Mononuclear cell (primary cell): Measurements from ENCODE around the gene EIF2S2. TPM values are rescaled to one million over a fixed set of nuclear protein-coding genes. Genes with fewer than 3 reads are reported as not detected.

Experiments
- H3K27me3 ChIP-seq: 2 replicates; pipeline ENCODE4 v1.6.0; 2011; ENCODE audit warnings: low read length, control low read depth; ENCODE audit not compliant: insufficient read depth
- H3K4me1 ChIP-seq: 2 replicates; pipeline ENCODE4 v1.5.1; 2011; ENCODE audit warnings: mild to moderate bottlenecking, low read length, control low read depth; ENCODE audit not compliant: insufficient read depth
- H3K4me3 ChIP-seq: 2 replicates; pipeline ENCODE4 v1.5.1; 2011; ENCODE audit warnings: mild to moderate bottlenecking, low read length, moderate library complexity
- H3K9me3 ChIP-seq: 2 replicates; pipeline ENCODE4 v1.5.1; 2011; ENCODE audit warnings: low read depth, mild to moderate bottlenecking, control low read depth, low read length
- total RNA-seq: library from RNA; depleted of rRNA; stranded (reverse); fragments of >200 nt; gene quantifications from one replicate; pipeline ENCODE4 v1.2.3, GENCODE V29; 2012

Gene EIF2S2
- total RNA-seq, 1 donor = 30.2 TPM

DNA sequence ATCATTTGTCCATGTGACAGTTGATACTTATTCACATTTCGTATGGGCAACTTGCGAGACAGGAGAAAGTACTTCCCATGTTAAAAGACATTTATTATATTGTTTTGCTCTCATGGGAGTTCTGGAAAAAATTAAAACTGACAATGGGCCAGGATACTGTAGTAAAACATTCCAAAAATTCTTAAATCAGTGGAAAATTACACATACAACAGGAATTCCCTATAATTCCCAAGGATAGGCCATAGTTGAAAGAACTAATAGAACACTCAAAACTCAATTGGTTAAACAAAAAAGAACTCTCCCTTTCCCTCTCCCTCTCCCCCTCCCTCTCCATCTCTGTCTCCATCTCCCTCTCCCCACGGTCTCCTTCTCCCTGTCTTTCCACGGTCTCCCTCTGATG, 19.4 kb upstream of the EIF2S2 start:
- no peaks in the 10 kb centered on the region for H3K27me3 ChIP-seq
- no peaks in the 10 kb centered on the region for H3K4me1 ChIP-seq
- H3K9me3 ChIP-seq = no peaks in the 10 kb centered on the region
- no peak overlapping the region for H3K4me3 ChIP-seq

DNA sequence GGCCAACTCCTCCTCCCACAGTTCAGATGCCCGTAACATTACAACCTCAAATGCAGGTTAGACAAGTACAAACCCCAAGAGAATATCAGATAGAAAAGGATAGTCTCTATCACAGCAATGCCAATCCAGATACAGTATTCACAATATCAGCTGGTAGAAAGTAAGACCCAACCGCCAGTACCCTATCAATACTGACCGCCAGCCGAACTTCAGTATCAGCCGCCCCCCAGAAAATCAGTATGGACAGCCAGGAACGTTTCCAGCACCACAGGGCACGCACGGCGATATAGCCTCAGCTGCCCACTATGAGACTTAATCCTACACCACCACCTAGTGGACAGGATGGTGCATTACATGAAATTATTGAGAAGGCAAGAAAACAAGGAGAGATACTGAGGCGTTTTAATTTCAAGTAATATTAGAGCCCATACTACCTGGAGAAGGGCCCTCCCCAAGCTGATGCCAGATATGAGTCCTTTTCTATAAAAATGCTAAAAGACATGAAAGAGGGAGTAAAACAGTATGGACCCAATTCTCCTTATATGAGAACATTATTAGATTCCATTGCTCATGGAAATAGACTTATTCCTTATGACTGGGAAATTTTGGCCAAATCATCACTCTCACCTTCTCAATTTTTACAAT, 17.6 kb upstream of the EIF2S2 start:
- H3K9me3 ChIP-seq = no peaks in the 10 kb centered on the region
- no peaks in the 10 kb centered on the region for H3K4me1 ChIP-seq
- H3K27me3 ChIP-seq = no peaks in the 10 kb centered on the region
- H3K4me3 ChIP-seq = no peak overlapping the region

DNA sequence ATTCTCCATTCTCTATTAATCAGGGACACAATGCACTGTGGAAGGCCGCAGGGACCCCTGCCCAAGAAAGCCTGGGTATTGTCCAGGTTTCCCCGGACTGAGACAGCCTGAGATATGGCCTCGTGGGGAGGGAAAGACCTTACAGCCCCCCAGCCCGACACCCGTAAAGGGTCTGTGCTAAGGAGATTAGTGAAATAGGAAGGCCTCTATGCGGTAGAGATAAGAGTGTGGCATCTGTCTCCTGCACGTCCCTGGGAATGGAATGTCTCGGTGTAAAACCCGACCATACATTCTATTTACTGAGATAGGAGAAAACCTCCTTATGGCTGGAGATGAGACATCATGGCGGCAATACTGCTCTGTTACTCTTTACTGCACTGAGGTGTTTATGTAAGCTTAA, 15.7 kb upstream of the EIF2S2 start:
- H3K4me1 ChIP-seq = no peaks in the 10 kb centered on the region
- no peaks in the 10 kb centered on the region for H3K27me3 ChIP-seq
- no peak overlapping the region for H3K4me3 ChIP-seq
- H3K9me3 ChIP-seq = no peaks in the 10 kb centered on the region

DNA sequence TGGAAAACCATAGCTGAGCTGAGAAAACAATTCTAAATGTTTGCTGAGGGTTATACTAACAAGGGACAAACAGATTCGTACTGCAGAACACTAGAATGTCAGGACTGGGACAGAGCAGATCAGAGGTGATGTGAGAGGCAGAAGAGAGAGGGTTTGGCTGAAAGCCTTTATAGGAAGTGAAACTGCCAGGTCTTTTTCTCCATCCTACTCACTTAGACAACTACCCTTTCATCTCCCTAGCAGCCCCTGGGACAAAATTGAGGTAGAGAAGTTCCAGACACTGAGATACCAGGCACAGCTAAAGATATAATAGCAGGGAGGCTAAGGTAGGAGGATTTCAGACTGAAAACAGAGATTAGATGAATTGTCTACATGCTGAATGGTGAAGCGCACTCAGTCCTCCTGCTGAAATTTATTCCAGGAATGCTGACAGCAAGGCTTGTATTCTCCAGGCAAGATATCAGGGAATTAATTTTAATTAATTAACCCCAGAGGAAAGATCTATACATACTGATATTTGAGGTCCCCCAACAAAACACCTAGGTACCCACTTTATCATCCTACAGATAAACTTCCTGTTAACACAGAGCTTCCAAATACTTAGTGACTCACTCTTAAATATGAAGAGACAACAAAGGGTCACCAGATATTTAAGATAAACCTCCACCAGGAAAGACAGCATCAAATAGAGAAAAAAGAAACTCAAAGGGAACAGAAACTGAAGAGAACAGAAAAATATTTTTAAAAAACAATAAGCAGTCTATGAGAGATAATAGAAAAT, 12.6 kb upstream of the EIF2S2 start:
- Histone ChIP-seq H3K4me3 (no peak overlapping the region), H3K9me3 (no peaks in the 10 kb centered on the region), H3K27me3 (no peaks in the 10 kb centered on the region), H3K4me1 (no peaks in the 10 kb centered on the region)

DNA sequence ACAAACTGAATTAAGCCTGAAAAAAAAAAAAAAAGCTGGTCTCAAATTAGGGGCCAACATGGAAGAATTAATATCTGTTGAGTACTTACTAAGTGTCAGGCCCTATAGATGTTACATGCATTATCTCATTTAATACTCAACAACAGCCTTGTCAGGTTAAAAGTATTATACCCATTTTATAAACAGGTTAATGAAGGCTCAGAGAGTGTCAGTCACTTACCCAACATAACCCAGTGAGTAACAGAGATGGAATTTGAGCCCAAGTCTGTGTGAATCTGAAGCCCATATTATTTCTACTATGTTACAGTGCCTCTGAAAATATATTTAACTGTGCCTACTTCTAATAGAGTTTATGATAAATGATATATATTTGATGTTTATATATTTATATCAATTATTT, 11.3 kb upstream of the EIF2S2 start:
- Histone ChIP-seq H3K9me3 (no peaks in the 10 kb centered on the region), H3K4me1 (no peaks in the 10 kb centered on the region), H3K4me3 (no peak overlapping the region), H3K27me3 (no peaks in the 10 kb centered on the region)

DNA sequence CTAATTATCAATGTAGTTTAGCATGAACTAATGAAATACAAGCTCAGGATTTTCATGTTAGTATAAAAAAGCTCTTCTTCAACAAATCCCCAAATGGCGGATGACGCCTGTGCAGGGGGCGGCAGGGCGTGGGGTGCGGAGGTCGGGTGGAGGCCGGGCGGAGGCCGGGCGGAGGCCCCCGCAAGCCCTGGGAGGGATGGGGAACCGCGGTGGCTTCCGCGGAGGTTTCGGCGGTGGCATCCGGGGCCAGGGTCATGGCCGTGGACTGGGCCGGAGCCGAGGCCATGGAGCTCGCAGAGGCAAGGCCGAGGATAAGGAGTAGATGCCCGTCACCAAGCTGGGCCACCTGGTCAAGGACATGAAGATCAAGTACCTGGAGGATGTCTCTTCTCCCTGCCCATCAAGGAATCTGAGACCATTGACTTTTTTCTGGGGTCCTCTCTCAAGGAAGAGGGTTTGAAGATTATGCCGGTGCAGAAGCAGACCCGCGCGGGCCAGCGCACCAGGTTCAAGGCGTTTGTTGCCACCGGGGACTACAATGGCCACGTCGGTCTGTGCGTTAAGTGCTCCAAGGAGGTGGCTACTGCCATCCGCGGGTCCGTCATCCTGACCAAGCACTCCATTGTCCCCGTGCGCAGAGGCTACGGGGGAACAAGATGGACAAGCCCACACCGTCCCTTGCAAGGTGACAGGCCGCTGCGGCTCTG, 10.4 kb upstream of the EIF2S2 start:
- H3K4me1 ChIP-seq = no peaks in the 10 kb centered on the region
- no peak overlapping the region for H3K4me3 ChIP-seq
- no peaks in the 10 kb centered on the region for H3K27me3 ChIP-seq
- H3K9me3 ChIP-seq = no peaks in the 10 kb centered on the region

DNA sequence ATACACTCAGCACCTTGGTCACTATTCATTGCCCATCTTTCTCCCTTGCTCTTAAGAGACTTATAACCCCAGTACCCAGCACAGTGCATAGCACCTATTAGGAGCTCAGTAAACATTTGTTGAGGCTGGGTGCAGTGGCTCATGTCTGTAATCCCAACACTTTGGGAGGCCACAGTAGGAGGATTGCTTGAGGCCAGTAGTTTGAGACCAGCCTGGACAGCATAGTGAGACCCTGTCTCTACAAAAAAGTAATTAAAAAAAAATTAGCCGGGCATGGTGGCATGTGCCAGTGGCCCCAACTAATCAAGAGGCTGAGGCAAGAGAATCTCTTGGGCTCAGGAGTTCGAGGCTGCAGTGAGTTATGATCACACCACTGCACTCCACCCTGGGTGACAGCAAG, 8.2 kb upstream of the EIF2S2 start:
- Histone ChIP-seq H3K4me3 (no peak overlapping the region), H3K9me3 (no peaks in the 10 kb centered on the region), H3K27me3 (no peaks in the 10 kb centered on the region), H3K4me1 (no peaks in the 10 kb centered on the region)

DNA sequence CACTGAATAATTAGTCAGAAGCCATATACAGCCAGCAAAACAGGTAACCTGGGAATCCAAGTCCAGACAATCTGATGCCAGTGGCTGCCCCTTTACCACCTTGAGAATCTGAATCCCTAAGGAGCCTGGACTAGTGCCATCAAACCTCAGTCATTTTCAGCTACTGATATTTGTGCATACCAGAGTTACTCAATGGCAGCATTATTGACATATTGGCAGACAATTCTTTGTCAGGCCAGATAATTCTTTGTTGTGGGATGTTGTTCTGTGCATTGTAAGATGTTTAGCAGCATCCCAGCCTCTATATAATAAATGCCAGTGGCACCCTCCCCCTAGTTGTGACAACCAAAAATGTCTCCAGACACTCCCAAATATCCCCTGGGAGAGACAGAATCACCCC, 3.2 kb upstream of the EIF2S2 start:
- Histone ChIP-seq H3K4me1 (peaks cover 18% of the 10 kb centered on the region), H3K27me3 (no peaks in the 10 kb centered on the region), H3K9me3 (no peaks in the 10 kb centered on the region), H3K4me3 (no peak overlapping the region)

DNA sequence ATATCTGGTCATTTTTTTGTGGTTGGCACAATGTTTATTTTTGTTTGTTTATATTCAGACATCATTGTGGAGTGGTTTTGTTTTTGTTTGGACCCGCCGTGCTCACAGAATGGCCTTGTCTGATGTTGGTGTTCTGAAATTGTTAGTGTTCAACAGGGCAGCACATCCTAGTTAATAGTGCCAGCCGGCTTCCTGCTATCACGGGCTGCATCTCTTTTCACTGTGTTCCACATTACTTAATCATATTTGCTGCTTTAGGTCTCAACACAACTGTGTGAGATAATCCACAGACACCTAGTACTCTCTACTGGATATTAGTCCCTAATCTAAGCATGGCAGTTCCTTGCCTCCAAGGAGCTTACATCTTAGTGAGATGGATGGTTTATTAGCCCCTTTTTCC, 2.8 kb upstream of the EIF2S2 start:
- Histone ChIP-seq H3K9me3 (no peaks in the 10 kb centered on the region), H3K4me3 (no peak overlapping the region), H3K4me1 (peaks cover 22% of the 10 kb centered on the region)

DNA sequence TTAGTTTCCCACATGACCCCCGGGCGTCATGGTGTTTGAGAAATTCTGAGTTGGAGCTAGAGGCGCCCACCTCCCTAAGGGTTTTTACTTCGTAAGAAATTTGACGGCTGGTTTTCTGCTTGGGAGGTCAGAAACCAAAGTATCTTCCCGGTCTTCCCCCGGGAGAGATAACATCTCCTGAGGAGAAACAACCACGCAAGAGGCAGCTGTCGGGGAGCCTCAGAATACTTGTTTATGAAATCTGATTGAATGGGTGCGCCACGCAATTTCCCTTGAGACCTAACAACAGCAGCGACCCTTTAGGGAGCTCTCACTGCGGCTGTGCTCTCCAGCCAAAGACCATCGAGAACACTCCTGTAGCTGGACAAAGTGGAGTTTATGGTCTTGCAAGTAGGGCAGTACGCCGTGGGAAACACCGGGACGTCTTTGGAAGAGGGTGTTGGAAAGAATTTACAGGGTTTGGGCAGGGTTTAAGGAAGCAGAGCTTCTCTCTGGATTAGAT, 608 bp upstream of the EIF2S2 start:
- H3K9me3 ChIP-seq = no peaks in the 10 kb centered on the region
- H3K4me3 ChIP-seq = peak overlapping the region; percentile 84
- no peaks in the 10 kb centered on the region for H3K27me3 ChIP-seq
- H3K4me1 ChIP-seq = peaks cover 37% of the 10 kb centered on the region

More for the DNA sequence above, 2.8 kb upstream of the EIF2S2 start:
- H3K27me3 ChIP-seq = no peaks in the 10 kb centered on the region

DNA sequence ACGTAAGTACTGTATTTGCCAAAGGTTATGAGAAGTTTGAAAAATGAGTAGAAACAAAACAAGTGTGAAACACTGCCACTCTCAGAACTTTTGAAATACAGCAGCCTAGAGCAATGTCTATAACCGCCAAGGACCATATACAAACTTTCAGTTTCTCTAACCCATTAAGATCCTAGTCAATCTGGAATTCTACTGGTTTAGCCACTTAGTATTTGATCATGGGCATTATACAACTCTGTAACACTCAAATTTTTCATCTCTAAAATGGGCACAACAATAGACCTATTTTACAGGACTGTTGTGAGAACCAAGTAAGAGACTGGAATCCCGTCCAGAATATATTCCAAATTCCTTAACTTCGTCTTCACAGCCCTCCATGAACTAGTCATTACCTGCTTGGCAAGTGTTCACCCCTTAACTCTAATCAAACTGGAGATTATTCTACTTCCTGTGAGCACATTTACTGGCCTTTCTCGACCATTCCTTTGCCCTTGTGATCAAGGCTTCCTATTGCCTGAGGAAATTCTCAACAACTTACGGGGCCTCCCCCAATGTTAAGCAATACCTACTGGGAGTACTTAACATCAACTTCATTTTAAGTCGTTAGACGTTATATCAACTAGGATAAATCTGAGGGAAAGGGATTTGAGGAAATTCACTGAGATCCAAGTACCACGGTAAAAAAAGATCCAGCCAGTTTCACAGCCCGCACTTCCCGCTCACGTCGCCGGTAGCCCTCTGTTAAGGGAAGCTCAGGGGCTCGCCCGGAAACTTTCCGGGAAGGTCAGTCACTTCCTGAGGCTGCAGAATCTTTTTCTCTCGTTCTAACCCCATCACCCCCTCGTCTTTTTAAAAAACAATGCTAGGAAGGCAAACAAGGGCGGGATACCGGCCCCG, 1.1 kb downstream of the EIF2S2 start:
- H3K4me3 ChIP-seq = peak overlapping the region; percentile 84

DNA sequence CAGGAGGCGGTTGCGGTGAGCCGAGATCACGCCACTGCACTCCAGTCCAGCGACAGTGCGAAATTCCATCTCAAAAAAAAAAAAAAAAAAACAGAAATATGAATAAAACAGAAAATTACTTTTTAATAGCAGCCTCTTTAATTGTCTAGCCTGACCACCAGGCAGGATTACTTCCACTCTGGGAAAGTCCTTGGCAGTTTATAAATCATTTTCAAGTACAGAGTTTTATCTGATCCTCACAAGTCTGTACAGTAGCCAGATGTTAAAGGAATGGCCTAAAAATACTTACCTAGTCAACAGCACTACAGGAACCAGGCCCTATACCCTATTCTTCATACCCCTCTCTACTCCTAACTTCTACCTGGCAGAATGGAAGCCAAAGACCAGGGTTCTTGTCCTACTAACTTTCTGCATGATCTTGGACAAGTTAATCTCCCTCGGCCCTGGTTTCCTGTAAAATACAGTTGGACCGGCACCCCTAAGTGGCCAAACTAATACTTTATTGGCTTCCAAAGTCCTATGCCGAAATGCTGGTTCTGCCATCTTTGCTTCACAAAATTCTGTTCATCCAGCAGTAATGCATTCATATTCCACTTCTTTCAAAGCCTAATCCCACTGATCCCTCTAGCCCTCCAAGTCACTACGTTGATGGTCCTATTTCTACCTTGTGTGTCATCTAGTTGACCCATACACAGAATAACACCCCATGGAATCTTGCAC, 1.9 kb downstream of the EIF2S2 start:
- Histone ChIP-seq H3K4me3 (no peak overlapping the region), H3K4me1 (peaks cover 53% of the 10 kb centered on the region), H3K9me3 (no peaks in the 10 kb centered on the region)

More for the DNA sequence above, 1.1 kb downstream of the EIF2S2 start:
- Histone ChIP-seq H3K9me3 (no peaks in the 10 kb centered on the region), H3K4me1 (peaks cover 48% of the 10 kb centered on the region), H3K27me3 (no peaks in the 10 kb centered on the region)

DNA sequence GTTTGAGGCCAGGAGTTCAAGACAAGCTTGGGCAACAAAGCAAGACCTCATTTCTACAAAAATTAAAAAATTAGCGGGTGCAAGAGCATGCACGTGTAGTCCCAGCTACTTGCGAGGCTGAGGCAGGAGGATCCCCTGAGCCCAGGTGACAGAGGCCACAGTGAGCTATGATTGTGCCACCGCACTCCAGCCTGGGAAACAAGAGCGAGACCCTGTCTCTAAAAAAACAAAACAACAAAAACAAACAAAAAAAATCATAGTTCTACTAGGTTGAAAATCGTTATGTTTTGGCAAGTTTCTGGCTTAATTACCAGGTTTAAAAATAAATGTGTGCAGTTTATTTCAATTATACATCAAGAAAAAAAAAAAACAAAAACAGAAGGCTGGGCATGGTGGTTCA, 2.6 kb downstream of the EIF2S2 start:
- H3K9me3 ChIP-seq = no peaks in the 10 kb centered on the region
- H3K4me3 ChIP-seq = no peak overlapping the region
- peaks cover 57% of the 10 kb centered on the region for H3K4me1 ChIP-seq
- H3K27me3 ChIP-seq = no peaks in the 10 kb centered on the region

More for the DNA sequence above, 1.9 kb downstream of the EIF2S2 start:
- no peaks in the 10 kb centered on the region for H3K27me3 ChIP-seq

DNA sequence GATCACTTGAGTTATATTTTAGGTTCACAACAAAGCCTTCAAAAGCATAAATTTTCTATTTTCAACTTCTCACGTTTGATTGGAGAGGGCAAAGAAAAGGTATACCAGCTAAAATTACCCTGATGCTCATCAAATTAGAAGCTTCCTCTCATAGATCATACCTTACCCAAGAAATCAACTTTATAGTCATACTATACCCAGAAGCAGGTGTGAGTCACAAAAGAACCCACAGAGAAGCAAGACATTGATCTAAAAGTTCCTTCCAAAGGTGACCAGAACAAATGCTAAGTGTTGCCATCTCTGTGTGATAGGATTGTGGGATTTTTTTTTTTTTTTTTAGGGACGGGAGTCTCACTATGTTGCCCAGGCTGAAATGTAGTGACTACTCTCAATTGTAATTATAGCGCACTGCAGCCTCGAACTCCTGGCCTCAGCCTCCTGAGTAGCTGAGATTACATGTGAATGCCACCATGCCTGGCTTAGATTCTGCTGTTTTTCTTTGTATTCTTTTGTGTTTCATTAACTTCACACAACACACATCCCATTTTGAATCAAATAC, 3.3 kb downstream of the EIF2S2 start:
- Histone ChIP-seq H3K27me3 (no peaks in the 10 kb centered on the region), H3K9me3 (no peaks in the 10 kb centered on the region), H3K4me1 (peaks cover 57% of the 10 kb centered on the region), H3K4me3 (no peak overlapping the region)
